Activated T-helper 1 cell treated with Interleukin-2 at 50 U/mL for 16 hours (primary cell): ENCODE results near the gene NSFL1C.

Experiments
- DNase-seq: peaks from one replicate; pipeline ENCODE4 v3.0.0-alpha.2; 2020; ENCODE audit warnings: low read depth

NSFL1C gene

DNA sequence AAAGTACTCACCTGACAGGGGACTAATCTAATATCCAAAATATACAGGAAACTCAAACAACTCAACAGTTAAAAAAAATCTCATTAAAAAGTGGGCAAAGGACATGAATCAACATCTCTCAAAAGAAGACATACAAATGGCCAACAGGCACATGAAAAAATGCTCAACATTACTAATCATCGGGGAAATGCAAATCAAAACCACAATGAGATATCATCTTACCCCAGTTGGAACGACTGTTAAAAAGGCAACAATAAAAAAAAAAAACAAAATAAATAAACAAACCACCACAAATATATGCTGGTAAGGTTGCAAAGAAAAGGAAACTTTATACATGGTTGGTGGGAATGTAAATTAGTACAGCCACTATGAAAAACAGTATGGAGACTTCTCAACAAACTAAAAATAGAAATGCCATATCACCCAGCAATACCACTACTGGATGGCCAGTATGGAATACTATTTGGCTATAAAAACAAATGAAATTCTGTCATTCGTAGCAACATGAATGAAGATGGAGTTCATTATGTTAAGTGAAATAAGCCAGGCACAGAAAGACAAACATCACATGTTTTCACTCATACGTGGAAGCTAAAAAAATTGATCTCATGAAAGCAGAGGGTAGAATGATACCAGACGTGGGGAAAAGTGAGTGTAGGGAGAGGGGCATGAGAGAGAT lies 17.9 kb upstream of the NSFL1C start:
- DNase-seq = no peak

DNA sequence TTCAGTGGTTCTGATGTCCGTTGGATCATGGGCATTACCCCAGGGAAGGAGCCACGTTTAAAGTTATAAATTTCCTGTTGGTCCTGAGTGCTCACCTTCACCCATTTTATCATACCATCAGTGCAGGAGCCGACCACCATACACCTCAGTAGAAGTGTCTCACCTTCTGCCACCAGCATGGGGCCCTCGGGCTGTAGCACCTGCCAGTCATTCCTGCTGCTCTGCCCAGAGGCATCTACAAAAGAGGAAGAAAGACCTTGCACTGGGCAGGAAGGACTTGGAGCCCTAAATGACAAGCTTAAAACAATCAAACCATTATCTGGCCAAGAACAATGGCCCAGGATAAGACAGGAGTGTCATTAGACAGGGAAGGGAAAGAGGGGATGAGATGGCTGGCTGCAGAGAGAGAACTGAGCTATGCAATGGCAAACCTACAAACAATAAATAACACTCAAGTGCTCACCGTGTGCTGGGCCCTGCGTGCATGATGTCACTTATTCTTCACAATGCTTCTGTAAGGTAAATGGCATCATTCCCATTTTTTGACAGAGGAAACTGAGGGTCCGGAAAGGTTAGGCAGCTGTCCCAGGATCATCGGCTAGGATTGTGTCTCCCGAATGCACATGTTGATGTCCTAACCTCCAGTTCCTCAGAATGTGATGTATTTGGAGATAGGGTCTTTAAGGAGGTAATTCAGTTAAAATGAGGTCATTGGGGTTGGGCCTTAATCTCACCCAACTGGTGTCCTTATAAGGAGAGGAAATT lies 13.4 kb upstream of the NSFL1C start:
- DNase-seq = no peak

DNA sequence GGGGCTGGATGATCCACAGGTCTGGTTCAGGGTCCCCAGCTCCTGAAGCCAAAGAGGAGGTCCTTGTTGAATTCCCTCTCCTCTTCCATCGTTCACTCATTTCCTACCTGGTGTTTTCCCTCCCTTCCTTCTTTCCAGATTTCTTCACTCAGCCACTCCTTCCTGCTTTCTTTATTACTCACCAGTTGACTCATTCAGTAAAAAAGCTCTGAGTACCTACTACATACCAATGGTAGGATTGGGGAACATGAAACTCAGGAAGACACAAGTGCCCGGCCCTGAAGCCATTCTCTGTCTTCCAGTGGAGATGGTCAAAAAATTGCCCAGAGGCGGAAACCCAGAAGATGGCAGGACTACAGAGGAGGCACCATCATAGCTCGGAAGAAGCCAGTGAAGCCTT lies 11.9 kb upstream of the NSFL1C start:
- DNase-seq = no peak

DNA sequence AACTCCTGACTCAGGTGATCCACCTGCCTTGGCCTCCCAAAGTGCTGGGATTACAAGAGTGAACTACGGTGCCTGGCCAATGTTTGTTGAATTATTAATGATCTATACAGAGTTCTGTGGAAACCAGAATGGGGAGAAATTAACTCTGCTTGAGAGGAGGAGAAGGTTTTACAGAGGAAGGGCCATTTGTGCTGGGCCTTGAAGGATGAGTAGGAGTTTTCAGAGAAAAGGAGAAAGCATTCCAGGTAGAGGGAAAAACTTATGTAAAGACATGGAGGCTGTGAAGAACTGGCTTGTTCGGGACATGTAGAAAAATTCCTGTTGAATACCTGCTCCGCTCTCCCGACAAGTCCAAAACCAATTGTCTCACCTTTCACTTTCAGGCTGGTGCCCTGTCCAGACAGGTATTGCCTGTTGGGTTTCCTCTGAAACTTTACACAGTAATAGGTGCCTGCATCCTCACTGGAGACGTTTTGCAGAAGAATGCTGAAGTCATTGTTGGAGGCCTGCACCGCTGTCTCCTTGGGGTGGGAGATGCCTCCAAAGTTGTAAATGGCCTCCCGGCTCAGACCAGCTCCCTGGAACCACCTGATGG lies 11.3 kb upstream of the NSFL1C start:
- no peak for DNase-seq

DNA sequence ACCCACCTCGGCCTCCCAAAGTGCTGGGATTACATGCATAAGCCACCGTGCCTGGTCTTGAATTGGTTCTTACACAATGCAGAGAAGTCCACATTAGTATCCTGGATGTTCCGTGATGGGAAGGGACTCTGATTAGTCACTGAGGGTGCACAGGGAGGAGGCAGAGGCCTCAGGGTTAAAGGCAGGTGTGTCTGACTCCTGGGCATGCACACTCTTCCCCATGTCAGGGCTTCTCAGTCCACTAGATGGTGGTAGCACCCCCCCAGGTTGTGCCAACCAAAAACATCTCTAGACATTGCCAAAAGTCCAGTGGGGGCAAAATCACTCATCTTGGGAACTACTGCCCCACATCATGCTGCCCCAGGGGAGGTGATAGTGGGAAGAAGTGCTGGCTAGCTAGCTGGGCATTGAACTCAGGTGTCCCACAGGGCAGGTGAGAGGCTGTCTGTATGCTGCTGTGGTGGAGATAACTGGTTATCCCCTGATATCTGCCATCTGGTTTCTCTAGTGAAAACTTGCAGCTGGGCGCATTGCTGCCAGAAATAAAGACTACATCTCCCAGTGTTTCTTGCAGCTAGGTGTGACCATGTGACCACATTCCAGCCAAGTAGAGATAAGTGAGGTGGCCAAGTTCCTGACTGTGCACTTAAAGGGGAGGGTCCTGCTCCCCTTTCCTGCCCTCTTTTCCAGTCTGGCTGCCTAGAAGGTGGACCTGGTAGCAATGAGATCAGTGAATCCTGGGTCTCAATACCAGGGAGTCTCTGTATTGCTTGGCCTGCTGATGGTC lies 8.4 kb upstream of the NSFL1C start:
- DNase-seq = no peak

DNA sequence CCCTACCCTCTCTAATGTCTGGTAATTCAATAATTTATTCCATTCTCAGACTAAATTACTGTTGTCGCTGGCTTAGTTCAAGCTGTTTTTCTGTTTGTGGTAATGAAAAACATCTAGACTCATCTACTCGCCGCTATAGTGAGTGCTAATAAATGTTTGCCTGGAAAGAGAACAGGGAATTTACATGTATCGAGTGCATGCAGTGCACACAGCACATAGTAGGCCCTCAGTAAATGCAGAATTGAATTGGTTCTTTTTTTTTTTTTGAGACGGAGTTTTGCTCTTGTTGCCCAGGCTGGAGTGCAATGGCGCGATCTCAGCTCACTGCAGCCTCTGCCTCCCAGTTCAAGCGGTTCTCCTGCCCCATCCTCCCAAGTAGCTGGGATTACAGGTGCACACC lies 7.7 kb upstream of the NSFL1C start:
- DNase-seq = no peak

DNA sequence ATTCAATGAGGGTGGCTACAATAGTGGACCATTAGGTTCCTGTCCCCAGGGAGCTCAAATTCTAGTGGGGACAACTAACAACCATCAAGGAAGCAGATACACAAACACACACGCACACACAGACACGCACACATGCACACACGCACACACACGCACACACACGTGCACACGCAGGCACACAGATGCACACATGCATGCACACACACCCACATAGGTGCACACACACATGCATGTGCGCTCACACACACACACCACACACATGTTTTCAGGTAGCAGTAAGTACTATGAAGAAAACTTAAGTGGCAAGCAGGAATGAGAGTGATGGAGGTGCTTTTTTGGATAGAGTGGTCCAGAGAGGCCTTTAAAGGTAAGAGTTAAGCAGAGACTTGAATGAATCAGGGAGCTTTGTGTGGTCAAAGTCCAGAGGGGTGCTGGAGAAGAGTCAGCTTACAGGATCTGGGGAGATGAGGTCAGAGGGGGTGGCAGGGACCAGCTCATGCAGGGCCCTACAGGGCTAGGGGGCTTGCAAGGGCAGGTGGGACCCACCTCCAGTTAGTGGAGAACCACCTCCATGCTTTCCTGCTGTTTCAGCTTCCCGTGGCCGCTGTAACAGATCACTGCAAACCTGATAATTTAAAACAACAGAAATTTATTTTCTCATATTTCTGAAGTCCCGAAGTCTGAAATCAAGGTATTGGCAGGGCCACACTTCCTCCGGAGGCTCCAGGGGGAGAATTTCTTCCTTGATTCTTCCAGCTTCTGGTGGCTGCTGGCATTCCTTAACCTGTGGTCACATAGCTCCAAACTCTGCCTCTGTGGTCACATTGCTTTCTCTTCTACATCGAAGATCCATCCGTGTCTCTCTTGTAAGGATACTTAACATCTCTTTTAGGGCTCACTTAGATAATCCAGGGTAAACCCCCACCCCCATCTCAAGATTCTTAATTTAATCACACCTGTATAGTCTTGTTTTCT lies 6.9 kb upstream of the NSFL1C start:
- DNase-seq = no peak

DNA sequence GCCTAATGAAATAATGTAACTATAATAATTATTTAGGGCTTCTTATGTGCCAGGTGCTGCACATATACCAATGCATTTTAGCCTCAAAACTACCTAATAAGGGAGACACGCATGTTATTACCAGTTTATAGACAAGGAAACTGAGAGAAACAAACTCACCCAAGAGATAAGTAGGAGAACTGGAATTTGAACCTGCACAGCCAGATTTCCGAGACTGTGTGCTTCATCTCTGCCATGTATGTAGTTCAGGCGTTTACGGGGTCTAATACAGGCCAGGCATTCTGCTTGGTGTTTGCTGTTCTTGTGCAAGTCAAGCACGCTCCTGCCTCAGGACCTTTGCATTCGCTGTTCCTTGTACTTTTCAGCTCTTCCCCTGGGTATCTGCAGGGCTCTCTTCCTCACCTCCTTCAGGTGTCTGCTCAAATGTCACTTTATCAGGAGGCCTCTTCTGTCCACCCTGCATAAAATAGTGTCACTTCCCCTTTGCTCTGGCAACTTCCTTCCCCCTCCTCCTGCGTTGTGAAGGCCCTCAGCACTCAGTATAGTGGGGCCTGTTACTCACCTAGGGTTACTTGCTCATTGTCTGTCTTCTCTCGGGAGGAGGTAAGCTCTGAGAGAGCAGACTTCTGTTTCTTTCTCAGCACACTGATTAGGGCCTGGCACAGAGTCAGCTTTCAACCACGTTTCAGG lies 6.1 kb upstream of the NSFL1C start:
- no peak for DNase-seq

DNA sequence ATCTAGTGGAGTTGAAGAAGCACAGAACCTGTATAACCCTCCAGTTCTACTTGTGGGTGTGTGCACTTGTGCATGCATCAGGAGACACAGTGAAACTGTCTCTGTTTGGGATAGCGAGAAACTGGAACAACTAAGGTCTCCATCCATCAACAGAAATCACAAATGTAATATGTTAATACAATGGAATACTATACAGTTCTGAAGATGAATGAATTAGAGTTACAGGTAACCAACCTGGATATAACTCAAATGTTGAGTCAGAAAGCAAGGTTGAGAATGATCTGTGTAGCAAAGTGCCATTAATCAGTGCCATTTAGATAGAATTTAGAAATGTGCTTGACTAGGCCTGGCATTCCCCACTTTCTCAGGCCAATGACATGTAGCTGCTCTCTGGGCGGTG lies 4.6 kb upstream of the NSFL1C start:
- DNase-seq = no peak

DNA sequence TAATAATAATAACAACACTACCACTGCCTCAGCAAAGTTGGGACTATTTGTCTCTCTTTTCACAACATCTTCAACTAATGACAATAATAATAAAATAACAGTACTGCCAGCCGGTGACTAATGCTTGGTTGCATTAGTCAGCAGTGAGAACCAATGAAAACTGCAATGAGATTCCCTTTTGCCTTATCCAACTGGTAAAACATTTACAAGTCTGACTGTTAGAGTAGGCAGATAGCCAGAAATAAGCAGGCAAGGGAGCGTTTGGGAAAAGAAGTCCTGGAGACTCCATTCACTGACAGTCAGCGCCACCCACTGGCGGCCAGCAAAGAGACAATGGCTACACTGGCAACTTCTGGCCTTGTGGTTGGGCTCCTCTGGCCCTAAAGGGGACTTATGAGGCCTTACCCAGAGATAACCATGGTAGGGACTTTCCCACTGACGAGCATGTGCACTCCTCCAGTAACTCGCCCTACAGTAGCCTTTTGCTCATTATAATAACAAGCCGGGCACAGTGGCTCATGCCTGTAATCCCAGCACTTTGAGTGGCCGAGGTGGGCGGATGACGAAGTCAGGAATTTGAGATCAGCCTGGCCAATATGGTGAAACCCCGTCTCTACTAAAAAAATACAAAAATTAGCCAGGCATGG lies 3.4 kb upstream of the NSFL1C start:
- no peak for DNase-seq

DNA sequence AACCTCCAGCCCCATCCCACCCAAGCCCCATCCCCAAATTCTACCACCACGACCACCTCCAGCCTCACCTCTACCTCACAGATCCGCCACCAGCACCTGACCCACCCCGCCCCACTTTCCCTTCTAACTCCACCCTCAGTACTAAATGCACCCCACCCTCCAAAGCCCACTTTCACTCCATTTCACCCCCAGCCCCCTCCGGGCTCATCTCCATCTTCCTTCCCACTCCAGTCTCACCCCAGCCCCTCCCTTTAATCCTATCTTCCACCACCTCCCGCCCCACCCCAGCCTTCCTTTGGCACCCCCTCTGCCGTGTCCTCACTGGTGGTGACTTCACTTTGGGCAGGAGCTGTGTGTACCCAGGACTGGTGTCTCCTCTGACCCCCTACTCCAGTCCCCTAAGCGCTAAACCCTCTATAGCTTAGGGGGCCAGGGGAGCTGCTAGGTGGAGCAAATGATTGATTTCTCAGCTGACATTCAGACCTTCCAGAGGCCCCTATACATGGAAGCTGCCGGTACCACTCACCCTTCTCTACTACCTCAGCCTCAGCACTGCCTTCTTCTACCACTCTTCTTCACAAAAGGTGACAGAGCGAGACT lies 2.8 kb upstream of the NSFL1C start:
- no peak for DNase-seq

DNA sequence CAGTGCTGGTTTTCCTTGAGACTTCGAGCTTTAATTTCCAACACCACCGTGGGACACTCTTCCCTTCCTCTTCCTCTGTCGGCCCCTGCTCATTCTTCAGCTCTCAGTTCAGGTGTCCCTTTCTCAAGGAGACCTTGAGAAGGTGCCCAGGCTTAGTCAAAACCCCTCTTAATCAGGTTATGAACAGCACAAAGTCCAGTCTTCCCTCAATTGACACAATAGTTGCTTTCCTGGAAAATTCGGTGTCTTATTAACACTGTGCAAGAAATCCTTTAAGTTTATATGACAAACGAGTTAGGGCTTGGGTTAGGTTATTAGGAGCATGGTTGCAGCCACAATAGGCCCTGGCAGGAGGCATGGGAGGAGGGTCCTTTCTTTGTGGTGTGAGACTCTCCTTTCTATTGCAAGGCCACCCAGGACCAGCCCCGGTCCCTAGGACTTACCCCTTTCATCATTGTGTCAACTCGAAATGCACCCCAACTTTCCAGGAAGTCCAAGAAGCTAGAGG lies 1.5 kb upstream of the NSFL1C start:
- no peak for DNase-seq

DNA sequence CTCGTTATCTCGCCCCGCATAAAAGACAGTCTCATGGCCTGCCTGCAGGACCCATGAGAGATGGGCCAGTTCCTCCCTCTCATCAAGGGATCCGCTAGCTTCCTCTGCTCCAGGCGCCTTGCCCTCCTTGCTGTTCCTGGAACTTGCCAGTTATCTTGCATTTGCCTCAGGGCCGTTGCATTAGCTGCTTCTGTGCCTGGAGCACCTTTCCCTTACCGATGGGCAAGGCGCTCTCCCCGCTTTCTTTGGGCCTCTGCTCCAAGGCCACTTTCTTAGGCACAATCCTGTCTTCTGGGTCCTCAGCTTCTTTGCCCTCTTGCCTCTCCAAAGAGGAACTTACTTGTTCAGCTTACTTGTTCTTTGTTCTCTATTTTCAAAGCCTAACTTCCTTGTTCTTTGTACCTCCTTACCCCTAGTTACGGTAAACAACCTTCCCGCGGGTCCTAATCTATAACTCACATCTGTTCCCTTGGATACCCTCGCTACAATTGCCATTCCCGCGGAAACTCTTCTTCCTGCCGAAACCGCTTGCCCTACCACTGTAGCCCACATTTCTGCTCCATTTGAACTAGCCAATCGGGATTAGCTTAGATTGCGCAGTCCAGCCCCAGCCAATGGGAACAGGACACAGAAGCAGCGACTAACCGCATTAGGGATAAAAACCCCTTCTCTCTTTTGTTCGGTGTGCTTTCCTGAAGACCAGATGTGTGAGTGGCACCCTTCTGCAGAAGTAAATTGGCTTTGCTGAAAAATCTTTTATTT lies 887 bp upstream of the NSFL1C start:
- DNase-seq = no peak

DNA sequence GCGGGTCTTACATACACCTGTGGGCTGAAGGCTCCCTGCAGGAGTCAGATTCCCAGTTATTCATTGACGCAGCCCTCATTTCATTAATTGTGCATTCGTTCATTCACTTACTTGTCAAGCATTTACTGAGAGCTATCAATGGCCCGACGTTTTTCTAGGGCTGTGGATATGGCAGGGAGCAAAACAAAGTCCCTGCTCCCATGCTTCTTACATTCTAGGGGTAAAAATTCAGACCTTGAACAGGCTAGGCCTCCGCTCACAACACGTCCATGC lies 369 bp upstream of the NSFL1C start:
- DNase-seq = no peak

DNA sequence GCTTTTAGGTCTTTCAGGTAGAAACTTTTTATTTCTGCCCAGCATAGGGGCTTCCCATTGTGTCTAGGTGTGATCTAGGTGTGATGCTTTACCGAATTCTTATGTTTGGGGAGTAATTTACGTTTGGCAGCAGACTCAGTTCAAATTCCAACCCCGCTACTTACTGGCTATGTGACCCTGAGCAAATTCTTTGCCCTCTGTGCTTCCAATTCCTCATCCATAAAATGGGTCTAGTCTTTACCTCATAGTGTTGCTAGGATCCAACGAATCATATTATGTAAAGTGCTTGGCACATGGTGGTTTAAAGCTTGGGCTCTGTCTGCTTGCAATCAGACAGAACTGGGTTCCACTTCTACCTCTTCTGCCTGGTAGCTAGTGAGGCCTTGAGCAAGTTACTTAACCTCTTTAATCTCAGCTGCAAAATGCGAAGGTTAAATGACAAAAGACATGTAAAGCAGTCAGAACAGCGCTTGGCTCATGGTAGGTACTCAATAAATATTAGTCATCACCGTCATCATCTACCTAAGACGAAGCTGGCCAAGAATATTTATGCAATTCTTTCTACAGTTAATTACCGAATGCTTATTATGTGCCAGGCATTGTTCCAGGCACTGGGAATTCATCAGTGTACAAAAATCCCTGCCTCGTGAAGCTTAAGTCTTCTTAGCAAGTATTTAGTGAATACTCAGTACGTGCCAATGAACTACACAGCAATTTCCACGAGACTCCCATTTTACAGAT lies 1.0 kb downstream of the NSFL1C start:
- DNase-seq = no peak

DNA sequence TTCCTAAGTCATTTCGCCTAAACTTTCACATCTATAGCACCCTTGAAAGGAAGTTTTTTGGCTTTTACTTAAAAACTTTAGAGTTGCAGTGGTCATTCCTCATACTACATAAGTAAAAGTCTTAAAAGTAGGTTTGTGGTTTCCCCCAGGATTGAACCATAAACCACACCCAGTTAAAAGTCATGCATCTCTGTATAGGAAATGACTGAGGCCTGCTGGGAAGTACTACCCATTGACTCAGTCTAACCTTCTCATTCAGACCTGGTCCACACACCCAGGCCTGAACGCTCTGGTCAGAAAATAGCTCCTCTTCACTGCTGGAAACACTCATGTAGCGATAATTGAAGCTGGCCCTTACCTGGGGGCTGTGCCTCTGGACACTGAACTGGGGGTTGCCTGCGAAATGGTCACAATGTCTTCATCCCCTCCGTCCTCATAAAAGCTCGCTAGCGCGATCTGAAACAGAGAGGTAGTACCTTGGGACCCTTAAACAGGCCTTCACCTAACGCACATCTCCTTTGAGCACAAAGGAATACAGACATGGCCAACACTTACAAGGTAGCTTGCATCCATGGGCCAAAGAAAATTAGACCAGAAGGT lies 2.6 kb downstream of the NSFL1C start:
- DNase-seq = no peak

DNA sequence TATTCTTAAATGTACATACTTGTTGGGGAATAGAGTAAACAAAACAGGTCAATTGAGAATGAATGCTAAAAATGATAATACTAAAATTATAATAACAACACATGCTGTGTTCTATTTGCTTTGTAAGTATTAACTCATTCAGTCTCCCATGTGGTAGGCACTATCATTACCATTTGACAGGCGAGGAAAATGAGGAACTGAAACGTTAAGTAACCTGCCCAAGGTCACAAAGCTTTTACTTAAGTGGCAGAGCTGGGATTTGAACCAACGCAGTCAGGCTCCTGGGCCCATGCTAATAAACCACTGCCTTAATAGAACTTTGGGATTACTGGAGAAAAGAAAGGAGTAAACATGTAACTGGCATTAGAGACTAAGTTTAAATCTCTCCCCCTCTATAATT lies 3.8 kb downstream of the NSFL1C start:
- DNase-seq = no peak

DNA sequence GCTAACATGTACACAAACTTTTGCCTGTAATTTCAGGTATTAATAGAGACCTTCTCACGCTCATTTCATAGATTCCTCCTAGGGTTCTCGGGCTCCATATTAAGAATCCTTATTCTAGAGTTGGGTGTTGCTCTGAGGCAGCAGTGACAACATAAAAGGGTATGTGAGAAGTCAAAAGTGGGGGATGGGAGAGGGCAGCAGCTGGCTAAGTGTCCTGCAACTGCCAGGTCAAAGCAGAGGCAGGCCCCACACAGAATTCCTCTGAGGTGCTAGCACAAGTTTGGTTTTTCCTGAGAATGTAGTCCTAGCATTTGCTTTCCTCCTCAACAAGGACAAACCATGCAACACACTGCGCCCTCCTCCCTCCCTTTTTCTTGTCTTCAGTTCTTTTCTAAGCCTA lies 4.6 kb downstream of the NSFL1C start:
- no peak for DNase-seq
